HepG2 (cell line): ENCODE measurements around the gene C11orf91. TPM values are rescaled to one million over a fixed set of nuclear protein-coding genes. Genes with fewer than 3 reads are reported as not detected.
A peak's percentile ranks its signal among the peaks of the same experiment; 100 is the strongest.

Source experiments
- ATAC-seq: fragments of 200-7000 bp; cut with Tn5 transposase; 3 replicates; pipeline ENCODE4 v1.9.1; 2020; ENCODE audit warnings: mild to moderate bottlenecking, moderate library complexity
- BruUV-seq: library from RNA; stranded (reverse); fragments of 400-500 nt; replicated peaks from 2 replicates; lab custom pipeline; 2021; lab: Mats Ljungman, UMichigan
- CTCF ChIA-PET: fragments of 300-600 bp; formaldehyde crosslinking; extraction: SDS; loops from one replicate; lab custom pipeline; 2021; ENCODE audit warnings: low total read pairs, inconsistent platforms, low intra/inter-chr PET ratio; lab: Yijun Ruan, JAX
- POLR2A ChIA-PET: fragments of 350-600 bp; sonication (Branson Sonifier 250); formaldehyde crosslinking; loops from one replicate; lab custom pipeline; 2020; ENCODE audit warnings: antibody characterized with exemption, inconsistent platforms; lab: Yijun Ruan, JAX
- DNase-seq: peaks from one replicate; pipeline ENCODE4 v3.0.0-alpha.2; 2015; ENCODE audit warnings: low spot score
- FAIRE-seq: peaks from 3 replicates; lab custom pipeline; 2011; peaks lifted over from hg19 to GRCh38; lab: Jason Lieb, UNC
- H2AFZ ChIP-seq: one replicate; pipeline ENCODE4 v1.6.1; 2011; ENCODE audit warnings: low read length, inconsistent platforms
- H3K27ac ChIP-seq: fragments of 300-600 bp; 3 replicates; pipeline ENCODE4 v1.8.0; 2011; ENCODE audit warnings: mixed run types, mild to moderate bottlenecking, mixed read lengths, low read length, inconsistent platforms; ENCODE audit not compliant: insufficient read depth; ENCODE audit errors: extremely low read length
- H3K27me3 ChIP-seq, 2 experiments: fragments of 200-600 bp in 1 of 2; 2 replicates in 1 of 2; 3 replicates in 1 of 2; pipeline versions ENCODE4 v1.6.0 to v1.8.0; 2011; ENCODE audit warnings: low read length in 2 of 2, mild to moderate bottlenecking in 2 of 2, moderate library complexity in 2 of 2, inconsistent platforms in 1 of 2; ENCODE audit not compliant: insufficient read depth in 2 of 2, control insufficient read depth in 1 of 2
- H3K36me3 ChIP-seq, 2 experiments: fragments of 200-600 bp in 1 of 2; replicated peaks in 1 of 2; 2 replicates in 1 of 2; 3 replicates in 1 of 2; pipeline versions ENCODE4 v1.5.1 to v1.8.0; 2011; ENCODE audit warnings: low read length in 2 of 2, inconsistent platforms in 1 of 2; ENCODE audit not compliant: insufficient read depth in 2 of 2, control insufficient read depth in 1 of 2
- H3K4me1 ChIP-seq: 2 replicates; pipeline ENCODE4 v1.5.1; 2012; ENCODE audit warnings: low read length, inconsistent platforms; ENCODE audit not compliant: insufficient read depth
- H3K4me2 ChIP-seq: 2 replicates; pipeline ENCODE4 v1.6.0; 2011; ENCODE audit warnings: low read depth, low read length, inconsistent platforms
- H3K4me3 ChIP-seq, 3 experiments: fragments of 200-600 bp in 1 of 3; sonication (generic), shearing (Covaris generic) in 1 of 3; replicated peaks in 1 of 3; 2 replicates each; pipeline ENCODE4 v1.5.1; 2011 to 2016; ENCODE audit warnings: low read length in 3 of 3, inconsistent platforms in 2 of 3, low read depth in 2 of 3, mild to moderate bottlenecking in 2 of 3, control low read depth in 1 of 3, mixed read lengths in 1 of 3; ENCODE audit not compliant: insufficient read depth in 1 of 3
- H3K79me2 ChIP-seq: one replicate; pipeline ENCODE4 v1.6.1; 2011; ENCODE audit warnings: low read length, inconsistent platforms; ENCODE audit not compliant: insufficient read depth
- H3K9ac ChIP-seq: 2 replicates; pipeline ENCODE4 v1.6.0; 2011; ENCODE audit warnings: mild to moderate bottlenecking, low read depth, low read length, inconsistent platforms; ENCODE audit not compliant: insufficient read depth
- H3K9me3 ChIP-seq: 2 replicates; pipeline ENCODE4 v1.5.1; 2012; ENCODE audit warnings: mild to moderate bottlenecking, low read length
- H4K20me1 ChIP-seq: 2 replicates; pipeline ENCODE4 v1.6.0; 2011; ENCODE audit warnings: inconsistent platforms, mild to moderate bottlenecking, low read length, moderate library complexity; ENCODE audit not compliant: insufficient read depth
- AKAP8 ChIP-seq: sonication (generic); formaldehyde crosslinking; IDR thresholded peaks from 2 replicates; pipeline ENCODE4 v1.5.1; 2020; ENCODE audit warnings: mild to moderate bottlenecking, missing genetic modification reagents
- ELF4 ChIP-seq: sonication (generic); formaldehyde crosslinking; IDR thresholded peaks from 2 replicates; pipeline ENCODE4 v1.5.0; 2020; ENCODE audit warnings: missing genetic modification reagents, mild to moderate bottlenecking, moderate library complexity, borderline replicate concordance
- GATAD2A ChIP-seq: IDR thresholded peaks from 2 replicates; pipeline ENCODE4 v1.6.1; 2016
- KLF16 ChIP-seq, 2 experiments: sonication (generic) in 1 of 2; formaldehyde crosslinking in 1 of 2; IDR thresholded peaks; 2 replicates each; pipeline versions ENCODE4 v1.6.1 to v1.8.0; 2016 to 2023; ENCODE audit warnings: missing genetic modification reagents in 2 of 2, missing compliant biosample characterization in 1 of 2
- MTA1 ChIP-seq: sonication (generic); formaldehyde crosslinking; IDR thresholded peaks from 2 replicates; pipeline ENCODE4 v1.4.0; 2020; ENCODE audit warnings: missing genetic modification reagents, mild to moderate bottlenecking, borderline replicate concordance
- NFRKB ChIP-seq: fragments of 450-650 bp; IDR thresholded peaks from 2 replicates; pipeline ENCODE4 v1.6.1; 2017
- NR2F6 ChIP-seq, 2 experiments: IDR thresholded peaks; 2 replicates each; pipeline ENCODE4 v1.6.1; 2016; ENCODE audit warnings: antibody characterized with exemption in 1 of 2, mild to moderate bottlenecking in 1 of 2
- POGZ ChIP-seq: sonication (generic); formaldehyde crosslinking; IDR thresholded peaks from 2 replicates; pipeline ENCODE4 v1.4.0; 2020; ENCODE audit warnings: mild to moderate bottlenecking, missing genetic modification reagents
- RBM22 ChIP-seq: fragments of 200-400 bp; formaldehyde crosslinking; optimal IDR thresholded peaks from 2 replicates; pipeline ENCODE3; 2017; ENCODE audit warnings: mild to moderate bottlenecking, low read length, moderate library complexity
- ZBTB33 ChIP-seq: sonication (generic); formaldehyde crosslinking; IDR thresholded peaks from 2 replicates; pipeline ENCODE4 v1.4.0; 2020; ENCODE audit warnings: missing genetic modification reagents
- ZNF20 ChIP-seq: sonication (generic); formaldehyde crosslinking; IDR thresholded peaks from 2 replicates; pipeline ENCODE4 v1.4.0; 2020; ENCODE audit warnings: mild to moderate bottlenecking, moderate library complexity, missing genetic modification reagents
- ZNF501 ChIP-seq: sonication (generic); formaldehyde crosslinking; IDR thresholded peaks from 2 replicates; pipeline ENCODE4 v1.5.1; 2020; ENCODE audit warnings: mild to moderate bottlenecking, moderate library complexity, missing genetic modification reagents
- WGBS: methylation state at CpG from one replicate; pipeline ENCODE4 v1.1.6; 2017; ENCODE audit warnings: low lambda C conversion rate; 5-methylcytosine and 5-hydroxymethylcytosine counted together
- in situ Hi-C: cut with HindIII; loops from 2 replicates; pipeline ENCODE4 v1.10.0; 2017; ENCODE audit warnings: low pct_unique_long_range_greater_than_20kb; ENCODE audit not compliant: extremely low pct_ligation_motif_present
- intact Hi-C: fragments of 100-400 bp; cut with micrococcal nuclease; formaldehyde crosslinking; loops from one replicate; pipeline ENCODE4 v1.10.0; 2022; ENCODE audit not compliant: unreplicated experiment
- polyA plus RNA-seq, 8 experiments: library from polyadenylated mRNA; depleted of rRNA in 3 of 8; stranded (reverse) in 7 of 8; unstranded in 1 of 8; fragments of >200 nt; fragmentation: Illumina TruSeq in 4 of 8; extraction: Trizol in 4 of 8; gene quantifications; 2 replicates each; pipeline versions ENCODE4 v1.2.1 to v1.2.3, GENCODE V29; 2011 to 2016; ENCODE audit warnings: low read depth in 4 of 8, missing spikeins in 1 of 8, mixed read lengths in 1 of 8; ENCODE audit not compliant: insufficient read depth in 1 of 8
- total RNA-seq, 5 experiments: library from RNA; depleted of rRNA; stranded (reverse); fragments of >200 nt; fragmentation: Illumina TruSeq; extraction: Trizol; gene quantifications; 2 replicates each; pipeline ENCODE4 v1.2.3, GENCODE V29; 2016; ENCODE audit warnings: low read depth in 1 of 5
- TF ChIP-seq, protein P1 (sequence below): sonication (generic); formaldehyde crosslinking; IDR thresholded peaks from 2 replicates; pipeline ENCODE4 v1.5.0; 2020; ENCODE audit warnings: mild to moderate bottlenecking, missing genetic modification reagents

C11orf91 gene
- total and polyA plus RNA-seq, 2 of the 13 experiments (the other 11 are each of a cell fraction or from before 2014, with no cell fraction given), result 0.35 TPM; not detected in 1

GRCh38 chr11:33735271-33736147, 34.9 kb upstream of the C11orf91 start (continued):
- no peak for TF ChIP-seq KLF16 (CRISPR knock-in tag; IDR thresholded peaks at IDR 0.05)
- no peak for TF ChIP-seq POGZ
- TF ChIP-seq AKAP8, result no peak
- TF ChIP-seq RBM22, result no peak
- no peak for TF ChIP-seq GATAD2A (CRISPR knock-in tag)
- TF ChIP-seq MTA1 (CRISPR knock-in tag), result peak; percentile 43; the same call in 1 of the 2 replicates
- no peak for TF ChIP-seq NR2F6 (IDR thresholded peaks at IDR 0.05)
- no peak for TF ChIP-seq NR2F6 (CRISPR knock-in tag; IDR thresholded peaks at IDR 0.05)
- no peak for TF ChIP-seq NFRKB

DNA sequence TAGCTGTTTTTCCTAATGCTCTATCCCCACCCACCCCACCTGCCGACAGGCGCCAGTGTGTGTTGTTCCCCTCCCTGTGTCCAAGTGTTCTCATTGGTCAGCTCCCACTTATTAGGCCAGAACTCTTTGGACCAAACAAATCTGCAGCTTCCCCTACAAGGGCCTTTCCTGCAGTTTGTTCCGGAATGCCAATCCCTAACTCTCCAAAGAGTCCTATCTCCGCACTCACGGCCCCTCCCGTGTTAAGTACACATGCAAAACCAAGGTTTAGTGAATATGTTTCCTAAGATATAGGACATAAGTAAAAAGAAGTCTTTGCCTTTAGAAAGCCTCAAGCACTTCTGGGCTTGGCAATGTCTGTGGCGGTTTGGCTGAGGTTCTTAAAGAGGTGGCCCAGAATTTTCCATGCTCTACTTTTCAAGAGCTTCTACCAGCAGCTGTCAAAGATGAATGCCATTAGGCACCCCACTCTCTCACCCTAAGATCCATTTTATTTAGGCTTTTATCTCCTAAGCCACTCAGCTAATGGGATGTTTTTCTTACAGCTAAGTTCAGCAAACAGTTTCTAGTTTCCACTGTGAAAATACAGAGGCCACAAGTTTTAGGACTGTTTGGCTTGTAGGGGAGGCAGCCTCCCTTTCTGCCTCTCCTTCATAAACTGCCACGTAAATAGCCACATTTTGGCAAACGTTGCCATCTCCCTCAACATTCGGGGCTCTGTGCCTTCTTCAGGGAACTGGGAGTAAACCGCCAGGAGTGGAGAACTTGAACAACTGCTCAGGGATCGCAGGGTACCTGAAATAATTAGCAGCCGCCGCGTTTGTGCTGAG, 34.0 kb upstream of the C11orf91 start:
- Histone ChIP-seq H3K79me2 (peaks cover 49% of the 10 kb centered on the region), H3K4me2 (peak overlapping the region; percentile 99), H4K20me1 (0 out of 2 replicates have a peak, but pooled peaks cover 8% of the 10 kb centered on the region), H3K4me1 (peaks cover 57% of the 10 kb centered on the region), H3K27me3 (no peaks in the 10 kb centered on the region; a peak in 1 of 5 replicates), H3K36me3 (no peaks in the 10 kb centered on the region; a peak in 2 of 5 replicates), H3K4me3 (peak overlapping the region; percentile 80 to 93 (median 92)), H3K9me3 (no peaks in the 10 kb centered on the region)
- intact Hi-C loops, result loop anchor here (1.0 to 5.0 kb wide), 2 partner anchors 38 to 42 kb away; partner anchors contain the start of gene FBXO3
- POLR2A ChIA-PET, result interaction anchor here (1.1 to 1.4 kb wide), 2 partner anchors 10 to 35 kb away, joined by 3 to 4 read pairs; no protein-coding TSS in a partner anchor
- BruUV-seq, result TSS peak; percentile 62
- ATAC-seq, result no peak
- FAIRE-seq, result no peak
- TF ChIP-seq, protein P1, sequence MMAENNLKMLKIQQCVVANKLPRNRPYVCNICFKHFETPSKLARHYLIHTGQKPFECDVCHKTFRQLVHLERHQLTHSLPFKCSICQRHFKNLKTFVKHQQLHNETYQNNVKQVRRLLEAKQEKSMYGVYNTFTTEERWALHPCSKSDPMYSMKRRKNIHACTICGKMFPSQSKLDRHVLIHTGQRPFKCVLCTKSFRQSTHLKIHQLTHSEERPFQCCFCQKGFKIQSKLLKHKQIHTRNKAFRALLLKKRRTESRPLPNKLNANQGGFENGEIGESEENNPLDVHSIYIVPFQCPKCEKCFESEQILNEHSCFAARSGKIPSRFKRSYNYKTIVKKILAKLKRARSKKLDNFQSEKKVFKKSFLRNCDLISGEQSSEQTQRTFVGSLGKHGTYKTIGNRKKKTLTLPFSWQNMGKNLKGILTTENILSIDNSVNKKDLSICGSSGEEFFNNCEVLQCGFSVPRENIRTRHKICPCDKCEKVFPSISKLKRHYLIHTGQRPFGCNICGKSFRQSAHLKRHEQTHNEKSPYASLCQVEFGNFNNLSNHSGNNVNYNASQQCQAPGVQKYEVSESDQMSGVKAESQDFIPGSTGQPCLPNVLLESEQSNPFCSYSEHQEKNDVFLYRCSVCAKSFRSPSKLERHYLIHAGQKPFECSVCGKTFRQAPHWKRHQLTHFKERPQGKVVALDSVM, result peak; percentile 37
- TF ChIP-seq ZBTB33 (0 out of 2 replicates have a peak, but pooled peaks have one; percentile 34), ZNF501 (CRISPR knock-in tag) (0 out of 2 replicates have a peak, but pooled peaks have one; percentile 10), ELF4 (CRISPR knock-in tag) (no peak), ZNF20 (CRISPR knock-in tag) (0 out of 2 replicates have a peak, but pooled peaks have one; percentile 1)
- TF ChIP-seq, all 625 proteins: peak for 4
- 52% methylated on average over 15 of the region's 15 CpGs for WGBS
- Histone ChIP-seq H3K27ac (peak overlapping the region; percentile 84), H2AFZ (no peak overlapping the region), H3K9ac (peak overlapping the region; percentile 88)
- no peak for DNase-seq
- in situ Hi-C loops, result no loop called here
- CTCF ChIA-PET, result no interaction called here
